Mesodermal cell (in vitro differentiated cells): ENCODE data around the gene SLC7A11.
"Not testable (repeated sequence)": the region's sequence is repeated elsewhere in the genome, so short reads cannot be mapped to it uniquely, and the experiment has no call there.

Source experiments
- H3K27ac ChIP-seq: 2 replicates; pipeline ENCODE4 v1.7.0; 2013; ENCODE audit warnings: mild to moderate bottlenecking, low read depth, low read length, moderate library complexity; ENCODE audit not compliant: severe bottlenecking
- H3K36me3 ChIP-seq: 2 replicates; pipeline ENCODE4 v1.7.1; 2013; ENCODE audit warnings: mild to moderate bottlenecking, low read length, moderate library complexity; ENCODE audit not compliant: control insufficient read depth, insufficient read depth
- H3K4me1 ChIP-seq: one replicate; pipeline ENCODE4 v1.7.1; 2013; ENCODE audit warnings: mild to moderate bottlenecking, low read length; ENCODE audit not compliant: insufficient read depth, control insufficient read depth, poor library complexity, severe bottlenecking
- H3K4me3 ChIP-seq: 2 replicates; pipeline ENCODE4 v1.7.0; 2013; ENCODE audit warnings: low read length, control low read depth, mild to moderate bottlenecking; ENCODE audit not compliant: insufficient read depth, poor library complexity, severe bottlenecking; ENCODE audit errors: extremely low read depth
- H3K9me3 ChIP-seq: 2 replicates; pipeline ENCODE4 v1.7.1; 2013; ENCODE audit warnings: mild to moderate bottlenecking, low read length, moderate library complexity; ENCODE audit not compliant: control insufficient read depth
- WGBS, 2 experiments: methylation state at CpG; one replicate each; pipeline ENCODE4 v1.1.5; 2013; ENCODE audit warnings: missing lambda C conversion rate in 2 of 2; ENCODE audit not compliant: insufficient coverage in 2 of 2; 5-methylcytosine and 5-hydroxymethylcytosine counted together

The SLC7A11 gene

DNA sequence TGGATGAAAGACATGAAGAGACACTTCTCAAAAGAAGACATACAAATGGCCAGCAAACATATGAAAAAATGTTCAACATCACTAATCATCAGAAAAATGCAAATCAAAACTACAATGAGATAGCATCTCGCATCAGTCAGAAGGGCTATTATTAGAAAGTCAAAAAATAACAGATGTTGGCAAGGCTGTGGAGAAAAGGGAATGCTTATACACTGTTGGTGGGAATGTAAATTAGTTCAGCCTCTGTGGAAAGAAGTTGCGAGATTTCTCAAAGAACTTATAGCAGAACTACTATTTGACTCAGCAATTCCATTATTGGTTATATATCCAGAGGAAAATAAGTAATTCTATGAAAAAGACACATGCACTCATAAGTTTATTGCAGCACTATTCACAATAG, 31.6 kb downstream of the SLC7A11 start:
- not testable (repeated sequence) for H3K4me3 ChIP-seq, H3K36me3 ChIP-seq, H3K4me1 ChIP-seq, H3K27ac ChIP-seq, H3K9me3 ChIP-seq
- 50 to 100% methylated on average over 1 of the region's 2 CpGs for WGBS, 2 experiments

DNA sequence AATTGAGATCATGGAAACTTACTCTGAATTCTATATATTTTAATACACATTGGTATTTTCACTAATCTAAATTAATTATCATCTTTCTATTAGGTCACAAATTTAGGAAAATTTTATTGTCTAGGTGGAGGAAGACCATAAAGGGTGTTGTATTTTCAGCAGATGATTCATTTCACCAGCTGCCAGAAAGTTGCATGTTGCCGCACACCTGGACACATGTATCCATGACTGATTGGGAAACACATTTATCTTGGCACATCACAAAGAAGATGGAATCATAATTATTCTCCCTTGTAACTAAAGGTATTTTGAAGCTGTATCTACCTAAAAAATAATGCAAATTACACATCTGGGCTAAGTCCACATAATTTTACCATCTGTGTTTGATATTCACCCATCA, 33.1 kb downstream of the SLC7A11 start:
- H3K36me3 ChIP-seq: no peaks in the 10 kb centered on the region
- no peaks in the 10 kb centered on the region for H3K9me3 ChIP-seq
- no CpG with 5 or more reads among the region's 1 CpG for WGBS, 2 experiments
- H3K27ac ChIP-seq: no peak overlapping the region
- no peaks in the 10 kb centered on the region for H3K4me1 ChIP-seq
- H3K4me3 ChIP-seq: no peak overlapping the region

DNA sequence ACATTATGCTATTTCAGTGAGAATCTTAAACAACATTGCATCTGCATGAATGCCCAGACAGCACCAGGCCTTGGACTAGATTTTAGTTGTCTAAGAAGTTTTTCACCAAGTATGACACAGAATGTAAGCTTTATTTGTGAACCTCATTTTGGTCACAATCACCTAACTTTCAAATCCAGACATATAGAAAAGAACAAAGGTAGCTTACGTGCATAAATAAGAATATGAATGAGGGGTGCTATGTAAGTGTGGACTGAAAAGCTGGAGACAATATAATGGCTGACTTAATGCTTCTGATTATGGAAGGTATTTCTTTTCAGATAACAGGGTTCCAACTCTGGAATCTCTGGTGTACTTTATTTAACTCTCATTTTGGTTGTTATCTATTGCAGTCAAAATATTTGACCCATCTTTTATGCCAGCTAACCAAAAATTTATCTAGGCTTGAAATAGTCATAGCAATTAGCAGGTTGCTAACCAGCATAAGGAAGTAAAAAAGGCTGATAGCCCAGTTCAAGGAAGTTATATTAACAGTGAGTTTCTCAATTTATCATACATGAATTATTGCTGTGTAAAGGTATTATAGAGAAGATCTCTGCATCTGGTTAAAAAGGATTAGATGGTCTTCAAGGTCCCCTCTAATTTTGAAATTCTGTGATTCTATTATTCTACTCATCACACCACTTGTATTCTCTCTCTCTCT, 36.5 kb downstream of the SLC7A11 start:
- 100% methylated on average over 1 of the region's 1 CpG; no CpG with 5 or more reads in 1 of the 2 experiments for WGBS, 2 experiments
- H3K4me3 ChIP-seq: no peak overlapping the region
- no peaks in the 10 kb centered on the region for H3K36me3 ChIP-seq
- no peaks in the 10 kb centered on the region for H3K9me3 ChIP-seq
- H3K4me1 ChIP-seq: no peaks in the 10 kb centered on the region
- no peak overlapping the region for H3K27ac ChIP-seq

DNA sequence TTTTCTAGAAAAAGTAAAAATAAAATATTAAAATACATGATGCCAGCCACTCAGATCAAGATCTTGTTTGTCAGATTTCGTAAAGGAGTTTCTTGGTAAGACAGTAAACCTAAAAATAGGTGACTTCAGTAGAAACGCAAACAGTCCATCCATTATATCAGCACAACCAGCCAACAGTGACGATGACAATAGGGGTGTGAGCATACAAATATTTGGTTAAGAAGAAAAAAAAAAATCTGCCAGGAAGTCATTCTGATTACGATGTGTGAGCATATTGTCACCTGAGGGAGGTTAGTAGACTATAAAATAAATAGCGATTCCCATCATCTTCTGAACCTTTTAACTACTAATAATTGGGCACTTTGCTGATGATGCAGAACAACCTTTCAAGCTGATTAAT, 37.6 kb downstream of the SLC7A11 start:
- Histone ChIP-seq H3K9me3 (no peaks in the 10 kb centered on the region), H3K36me3 (no peaks in the 10 kb centered on the region), H3K27ac (no peak overlapping the region), H3K4me1 (no peaks in the 10 kb centered on the region), H3K4me3 (no peak overlapping the region)
- WGBS, 2 experiments: 100% methylated on average over 2 of the region's 5 CpGs; no CpG with 5 or more reads in 1 of the 2 experiments

GRCh38 chr4:138202686-138203085, 39.5 kb downstream of the SLC7A11 start:
- H3K4me3 ChIP-seq: no peak overlapping the region
- 100% methylated on average over 2 of the region's 2 CpGs; no CpG with 5 or more reads in 1 of the 2 experiments for WGBS, 2 experiments
- no peak overlapping the region for H3K27ac ChIP-seq
- no peaks in the 10 kb centered on the region for H3K36me3 ChIP-seq
- no peaks in the 10 kb centered on the region for H3K4me1 ChIP-seq
- no peaks in the 10 kb centered on the region for H3K9me3 ChIP-seq

DNA sequence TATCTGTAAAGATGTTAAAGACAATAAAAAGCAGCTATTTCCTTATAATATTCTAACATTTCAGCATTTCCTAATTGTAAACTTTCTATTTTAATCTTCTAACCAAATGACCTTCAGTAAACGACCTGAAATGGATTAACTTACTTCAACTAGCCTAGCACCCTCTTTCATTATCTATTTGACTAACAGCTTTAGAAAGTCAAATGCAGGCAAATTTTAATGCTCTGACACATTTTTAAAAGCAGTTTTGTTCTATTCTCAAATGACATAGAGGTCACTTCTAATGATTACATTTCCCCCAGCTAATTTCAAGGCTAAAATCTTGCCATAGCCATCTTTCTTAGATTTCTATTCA, 41.9 kb downstream of the SLC7A11 start:
- H3K27ac ChIP-seq: no peak overlapping the region
- H3K4me1 ChIP-seq: no peaks in the 10 kb centered on the region
- WGBS, 2 experiments: 62 to 63% methylated on average over 1 of the region's 1 CpG
- H3K9me3 ChIP-seq: no peaks in the 10 kb centered on the region
- H3K36me3 ChIP-seq: no peaks in the 10 kb centered on the region
- no peak overlapping the region for H3K4me3 ChIP-seq

DNA sequence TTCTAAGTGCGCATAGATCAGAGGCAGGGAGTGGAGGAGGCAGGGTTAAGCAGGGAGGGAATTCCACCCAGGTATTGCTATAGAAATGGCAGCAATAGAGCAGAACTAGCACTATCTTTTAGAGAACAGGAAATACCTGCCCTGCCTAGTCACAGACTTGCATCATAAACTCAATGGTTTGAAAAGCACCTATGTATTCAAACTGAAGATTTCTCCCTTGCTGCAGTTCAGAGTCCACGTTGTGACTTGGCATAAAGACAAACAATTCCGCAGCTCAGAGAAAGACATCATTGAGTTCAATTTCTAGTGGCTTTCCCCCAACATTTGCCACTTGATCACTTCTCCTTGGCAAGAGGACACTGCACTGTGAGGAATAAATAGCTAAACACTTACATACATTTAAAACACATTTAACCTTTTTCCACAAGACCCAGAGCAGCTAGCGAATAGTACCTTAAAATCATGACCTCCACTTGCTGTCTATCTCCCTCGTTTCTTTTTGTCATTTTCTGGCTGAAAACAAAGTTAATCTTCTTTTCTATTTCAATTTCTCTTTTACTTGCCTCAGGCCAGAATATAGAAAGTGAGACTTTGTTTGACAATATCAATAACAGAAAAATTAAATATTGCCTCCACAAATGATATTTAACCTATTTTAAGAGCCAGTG, 42.4 kb downstream of the SLC7A11 start:
- WGBS, 2 experiments: 78 to 81% methylated on average over 4 to 5 of the region's 5 CpGs
- Histone ChIP-seq H3K9me3 (no peaks in the 10 kb centered on the region), H3K4me3 (no peak overlapping the region), H3K27ac (no peak overlapping the region), H3K4me1 (no peaks in the 10 kb centered on the region), H3K36me3 (no peaks in the 10 kb centered on the region)

GRCh38 chr4:138196153-138196552, 46.0 kb downstream of the SLC7A11 start:
- Histone ChIP-seq H3K36me3 (no peaks in the 10 kb centered on the region), H3K4me1 (no peaks in the 10 kb centered on the region), H3K9me3 (no peaks in the 10 kb centered on the region), H3K4me3 (no peak overlapping the region), H3K27ac (no peak overlapping the region)
- no CpG with 5 or more reads among the region's 3 CpGs for WGBS, 2 experiments

DNA sequence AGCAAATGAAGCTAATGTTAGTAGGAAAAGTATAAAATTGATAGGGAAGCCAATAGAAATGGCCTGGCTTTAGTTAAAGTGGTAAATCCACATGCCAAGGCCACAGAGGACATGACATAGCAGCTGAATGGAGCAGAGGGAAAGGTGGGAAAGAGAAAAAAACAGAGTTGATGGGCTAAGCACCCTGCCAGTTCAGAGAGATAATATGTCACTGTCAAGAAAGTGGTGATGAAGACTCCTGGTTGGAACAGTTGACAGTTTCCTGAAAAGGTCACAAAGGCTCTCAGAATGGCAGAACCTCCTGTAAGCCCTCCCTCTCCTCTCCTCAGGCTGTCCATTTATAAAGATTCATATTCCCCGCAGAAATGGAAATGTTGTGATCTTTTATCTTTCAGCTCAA, 48.2 kb downstream of the SLC7A11 start:
- no peaks in the 10 kb centered on the region for H3K4me1 ChIP-seq
- no peaks in the 10 kb centered on the region for H3K9me3 ChIP-seq
- no peak overlapping the region for H3K27ac ChIP-seq
- WGBS, 2 experiments: no CpG with 5 or more reads among the region's 1 CpG
- no peaks in the 10 kb centered on the region for H3K36me3 ChIP-seq
- no peak overlapping the region for H3K4me3 ChIP-seq

GRCh38 chr4:138192113-138192512, 50.0 kb downstream of the SLC7A11 start:
- Histone ChIP-seq H3K4me3 (no peak overlapping the region), H3K4me1 (no peaks in the 10 kb centered on the region), H3K27ac (no peak overlapping the region), H3K9me3 (no peaks in the 10 kb centered on the region), H3K36me3 (no peaks in the 10 kb centered on the region)
- WGBS, 2 experiments: 42% methylated on average over 2 of the region's 2 CpGs; no CpG with 5 or more reads in 1 of the 2 experiments

- no peaks in the 10 kb centered on the region for H3K36me3 ChIP-seq
- no peak overlapping the region for H3K27ac ChIP-seq
- WGBS, 2 experiments: 85 to 90% methylated on average over 3 of the region's 3 CpGs
- no peaks in the 10 kb centered on the region for H3K4me1 ChIP-seq
- H3K9me3 ChIP-seq: no peaks in the 10 kb centered on the region
- no peak overlapping the region for H3K4me3 ChIP-seq
Measured at GRCh38 chr4:138190452-138190858, 51.7 kb downstream of the SLC7A11 start.
